Activated naive CD4-positive, alpha-beta T cell treated with anti-CD3 and anti-CD28 coated beads, Interleukin-2, amount 10 ng/mL, durations not matched to agents 7 days and 5 days (primary cell): Measurements from ENCODE around the gene SLC25A26.
"Not testable (repeated sequence)": the region's sequence is repeated elsewhere in the genome, so short reads cannot be mapped to it uniquely, and the experiment has no call there.

ENCODE experiments used
- CTCF ChIA-PET: fragments of 350-600 bp; sonication (Branson Sonifier 250); formaldehyde crosslinking; loops from one replicate; lab custom pipeline; 2021; ENCODE audit warnings: antibody characterized with exemption; lab: Charles Lee
- DNase-seq: peaks from one replicate; pipeline ENCODE4 v3.0.0-alpha.2; 2020
- H3K27ac Mint-ChIP-seq: one replicate; pipeline ENCODE4 v1.8.0; 2021; ENCODE audit warnings: mild to moderate bottlenecking, moderate library complexity, mixed read lengths
- H3K27me3 Mint-ChIP-seq: one replicate; pipeline ENCODE4 v1.8.0; 2021; ENCODE audit warnings: mild to moderate bottlenecking, mixed read lengths
- H3K36me3 Mint-ChIP-seq: one replicate; pipeline ENCODE4 v1.8.0; 2021; ENCODE audit warnings: mixed read lengths
- H3K4me1 Mint-ChIP-seq: one replicate; pipeline ENCODE4 v1.8.0; 2021; ENCODE audit warnings: mixed read lengths
- H3K4me3 Mint-ChIP-seq: one replicate; pipeline ENCODE4 v1.8.0; 2021; ENCODE audit warnings: mild to moderate bottlenecking, moderate library complexity, mixed read lengths
- H3K9me3 Mint-ChIP-seq: one replicate; pipeline ENCODE4 v1.8.0; 2021; ENCODE audit warnings: mixed read lengths

Gene SLC25A26

DNA sequence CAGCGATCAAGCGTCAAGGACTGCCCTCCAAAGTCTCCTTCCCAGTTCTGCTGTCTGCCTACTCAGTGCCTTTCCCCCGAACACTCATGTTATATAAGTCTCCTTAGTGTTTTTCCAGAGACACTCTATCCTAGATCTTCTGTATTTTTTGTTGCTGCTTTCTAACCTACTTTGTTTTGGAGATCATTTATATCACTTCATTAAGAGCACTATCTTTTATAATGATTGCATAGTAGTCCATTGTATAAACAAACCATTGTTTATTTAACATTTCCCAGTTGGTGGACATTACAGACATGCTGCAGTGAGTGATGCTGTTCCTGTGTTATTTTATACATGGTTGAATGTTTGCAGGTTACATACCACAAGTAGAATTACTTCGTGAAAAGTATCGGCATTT lies 47.1 kb downstream of the SLC25A26 start:
- Mint-ChIP-seq H3K27ac (no peak overlapping the region), H3K9me3 (no peaks in the 10 kb centered on the region), H3K36me3 (no peaks in the 10 kb centered on the region), H3K4me3 (no peak overlapping the region), H3K27me3 (no peaks in the 10 kb centered on the region), H3K4me1 (no peaks in the 10 kb centered on the region)
- CTCF ChIA-PET: no interaction called here
- DNase-seq: no peak

DNA sequence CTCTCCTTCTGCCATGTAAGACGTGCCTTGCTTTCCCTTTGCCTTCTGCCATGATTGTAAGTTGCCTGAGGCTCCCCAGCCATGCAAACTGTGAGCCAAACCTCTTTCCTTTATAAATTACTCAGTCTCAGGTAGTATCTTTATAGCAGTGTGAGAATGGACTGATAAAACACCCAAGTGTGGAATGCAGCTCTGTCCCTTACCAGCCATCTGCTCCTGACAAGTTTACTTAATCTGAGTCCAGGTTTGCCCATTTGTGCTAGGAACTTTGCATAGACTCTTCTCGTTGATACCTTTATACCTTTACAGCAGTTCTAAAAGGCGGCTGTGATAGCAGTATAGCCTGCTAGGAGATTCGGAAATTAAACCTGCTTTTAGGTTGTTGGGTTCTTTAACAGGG lies 48.1 kb downstream of the SLC25A26 start:
- H3K4me3 Mint-ChIP-seq: no peak overlapping the region
- CTCF ChIA-PET: interaction anchor here (1.5 kb wide), 1 partner anchor 20 kb away, joined by 3 read pairs; no protein-coding TSS in a partner anchor
- H3K36me3 Mint-ChIP-seq: no peaks in the 10 kb centered on the region
- DNase-seq: no peak
- H3K4me1 Mint-ChIP-seq: no peaks in the 10 kb centered on the region
- H3K27ac Mint-ChIP-seq: no peak overlapping the region
- no peaks in the 10 kb centered on the region for H3K9me3 Mint-ChIP-seq
- no peaks in the 10 kb centered on the region for H3K27me3 Mint-ChIP-seq

GRCh38 chr3:66269411-66269810 lies 48.6 kb downstream of the SLC25A26 start:
- Mint-ChIP-seq H3K9me3 (no peaks in the 10 kb centered on the region), H3K27me3 (no peaks in the 10 kb centered on the region)
- CTCF ChIA-PET: interaction anchor here (1.5 kb wide), 1 partner anchor 20 kb away, joined by 3 read pairs; no protein-coding TSS in a partner anchor

DNA sequence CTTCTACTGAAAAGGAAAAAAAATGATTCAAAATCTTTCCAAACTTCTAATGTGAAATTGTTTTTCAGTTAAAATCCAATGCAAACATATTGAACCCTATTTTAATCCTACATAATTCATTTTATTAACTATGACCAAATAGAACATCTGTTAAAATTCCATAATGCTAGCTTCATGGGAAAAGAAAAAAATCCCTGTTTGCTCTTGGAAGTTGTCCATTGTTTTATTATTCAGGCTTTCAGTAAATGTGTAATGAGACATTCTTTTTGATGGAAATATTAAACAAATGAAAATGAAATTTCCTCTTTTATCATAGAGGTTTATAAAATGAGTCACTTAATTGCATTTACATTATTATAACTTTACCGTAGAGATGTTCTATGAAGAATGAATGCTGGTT lies 49.5 kb downstream of the SLC25A26 start:
- H3K27ac Mint-ChIP-seq: no peak overlapping the region
- H3K36me3 Mint-ChIP-seq: no peaks in the 10 kb centered on the region
- CTCF ChIA-PET: no interaction called here
- H3K4me1 Mint-ChIP-seq: no peaks in the 10 kb centered on the region
- DNase-seq: no peak
- H3K4me3 Mint-ChIP-seq: no peak overlapping the region
- H3K9me3 Mint-ChIP-seq: no peaks in the 10 kb centered on the region
- no peaks in the 10 kb centered on the region for H3K27me3 Mint-ChIP-seq

More at GRCh38 chr3:66269411-66269810, 48.6 kb downstream of the SLC25A26 start:
- no peaks in the 10 kb centered on the region for H3K4me1 Mint-ChIP-seq
- no peak overlapping the region for H3K27ac Mint-ChIP-seq
- no peak overlapping the region for H3K4me3 Mint-ChIP-seq
- DNase-seq: no peak
- H3K36me3 Mint-ChIP-seq: no peaks in the 10 kb centered on the region

GRCh38 chr3:66270701-66271100 lies 49.9 kb downstream of the SLC25A26 start:
- DNase-seq: no peak
- no peaks in the 10 kb centered on the region for H3K36me3 Mint-ChIP-seq
- no peak overlapping the region for H3K27ac Mint-ChIP-seq
- CTCF ChIA-PET: interaction anchor here (0.7 to 1.7 kb wide), 3 partner anchors 104 to 548 kb away, joined by 3 read pairs; no protein-coding TSS in a partner anchor
- H3K4me1 Mint-ChIP-seq: no peaks in the 10 kb centered on the region
- no peaks in the 10 kb centered on the region for H3K9me3 Mint-ChIP-seq
- H3K27me3 Mint-ChIP-seq: no peaks in the 10 kb centered on the region
- no peak overlapping the region for H3K4me3 Mint-ChIP-seq

DNA sequence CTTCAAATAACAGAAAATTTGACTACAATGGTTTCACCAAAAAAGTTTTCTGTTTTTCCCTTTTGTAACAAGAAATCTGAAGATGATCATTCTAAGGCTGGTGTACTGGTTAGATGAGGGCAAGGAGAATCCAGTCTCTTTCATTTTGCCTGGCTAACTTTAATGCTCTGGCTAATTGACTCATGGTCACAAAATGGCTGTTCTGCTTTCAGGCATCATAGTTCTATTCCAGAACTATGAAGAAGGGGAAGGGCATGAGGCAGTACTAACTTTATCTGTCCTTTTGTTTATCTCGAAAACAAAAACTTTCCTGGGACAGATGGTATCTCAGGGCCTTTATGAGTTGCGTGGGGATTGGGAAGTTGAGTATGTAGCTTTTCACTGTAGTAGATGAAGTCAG lies 50.4 kb downstream of the SLC25A26 start:
- CTCF ChIA-PET: interaction anchor here (0.7 to 1.7 kb wide), 3 partner anchors 104 to 547 kb away, joined by 3 read pairs; no protein-coding TSS in a partner anchor
- Mint-ChIP-seq H3K4me3 (no peak overlapping the region), H3K4me1 (no peaks in the 10 kb centered on the region), H3K27me3 (no peaks in the 10 kb centered on the region), H3K27ac (no peak overlapping the region), H3K9me3 (no peaks in the 10 kb centered on the region), H3K36me3 (no peaks in the 10 kb centered on the region)
- no peak for DNase-seq

DNA sequence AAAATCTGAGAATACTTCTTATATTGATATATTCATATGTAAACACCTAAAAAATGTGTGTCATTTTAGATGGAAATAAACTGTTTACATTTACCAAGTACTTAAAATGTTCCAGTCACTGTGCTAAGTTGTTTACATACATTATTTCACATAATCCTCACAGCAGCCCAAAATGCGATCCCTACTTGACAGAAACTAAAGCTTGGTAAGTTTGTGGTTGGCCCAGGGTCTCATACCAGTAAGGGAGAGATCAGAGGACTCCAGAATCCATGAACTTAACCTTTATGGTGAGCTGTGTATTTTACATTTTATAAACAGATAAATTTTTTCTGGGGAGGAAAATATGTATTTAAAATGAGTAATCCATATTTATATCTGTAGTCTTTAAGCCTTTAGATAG lies 51.2 kb downstream of the SLC25A26 start:
- Mint-ChIP-seq H3K4me3 (no peak overlapping the region), H3K27ac (no peak overlapping the region), H3K27me3 (no peaks in the 10 kb centered on the region), H3K4me1 (peaks cover 2% of the 10 kb centered on the region), H3K9me3 (no peaks in the 10 kb centered on the region), H3K36me3 (no peaks in the 10 kb centered on the region)
- DNase-seq: no peak
- CTCF ChIA-PET: interaction anchor here (1.0 to 1.7 kb wide), 2 partner anchors 103 to 135 kb away, joined by 3 read pairs; no protein-coding TSS in a partner anchor

GRCh38 chr3:66274837-66275236 lies 54.0 kb downstream of the SLC25A26 start:
- not testable (repeated sequence) for H3K27me3 Mint-ChIP-seq, H3K36me3 Mint-ChIP-seq, H3K27ac Mint-ChIP-seq, DNase-seq, H3K4me3 Mint-ChIP-seq, H3K9me3 Mint-ChIP-seq
- H3K4me1 Mint-ChIP-seq: peaks cover 12% of the 10 kb centered on the region
- CTCF ChIA-PET: interaction anchor here (1.1 kb wide), 1 partner anchor 21 kb away, joined by 5 read pairs; no protein-coding TSS in a partner anchor

DNA sequence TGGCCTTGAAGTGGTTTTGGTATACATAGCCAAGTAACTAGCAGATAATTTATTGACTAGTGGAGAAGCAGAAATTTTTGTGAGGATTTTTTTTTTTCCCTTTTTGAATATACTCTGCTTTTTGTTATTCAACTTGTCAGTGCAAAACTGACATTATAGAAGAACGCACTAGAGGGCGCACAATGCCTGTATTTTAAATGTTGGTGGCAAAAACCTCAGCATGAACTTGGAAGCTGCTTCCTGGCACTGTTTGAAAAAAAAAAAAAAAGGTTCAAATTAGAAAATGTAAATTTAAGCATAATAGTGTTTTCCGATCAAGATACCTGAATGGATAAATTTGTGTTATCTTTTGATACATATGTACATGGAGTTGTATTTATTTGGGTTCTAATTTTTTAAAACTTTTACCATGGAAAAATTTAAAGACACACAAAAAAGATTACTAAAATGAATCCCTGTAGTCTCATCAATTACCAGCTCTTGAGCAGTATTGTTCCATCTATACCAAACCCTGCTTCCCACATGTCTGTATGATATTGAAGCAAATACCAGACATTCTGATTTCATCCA lies 56.0 kb downstream of the SLC25A26 start:
- peaks cover 25% of the 10 kb centered on the region for H3K4me1 Mint-ChIP-seq
- H3K36me3 Mint-ChIP-seq: no peaks in the 10 kb centered on the region
- CTCF ChIA-PET: interaction anchor here (0.7 to 5.3 kb wide), 12 partner anchors 18 to 545 kb away, joined by 3 to 50 read pairs (median 4); no protein-coding TSS in a partner anchor
- peak; percentile 75 for DNase-seq
- no peaks in the 10 kb centered on the region for H3K9me3 Mint-ChIP-seq
- H3K4me3 Mint-ChIP-seq: no peak overlapping the region
- no peak overlapping the region for H3K27ac Mint-ChIP-seq
- H3K27me3 Mint-ChIP-seq: no peaks in the 10 kb centered on the region

DNA sequence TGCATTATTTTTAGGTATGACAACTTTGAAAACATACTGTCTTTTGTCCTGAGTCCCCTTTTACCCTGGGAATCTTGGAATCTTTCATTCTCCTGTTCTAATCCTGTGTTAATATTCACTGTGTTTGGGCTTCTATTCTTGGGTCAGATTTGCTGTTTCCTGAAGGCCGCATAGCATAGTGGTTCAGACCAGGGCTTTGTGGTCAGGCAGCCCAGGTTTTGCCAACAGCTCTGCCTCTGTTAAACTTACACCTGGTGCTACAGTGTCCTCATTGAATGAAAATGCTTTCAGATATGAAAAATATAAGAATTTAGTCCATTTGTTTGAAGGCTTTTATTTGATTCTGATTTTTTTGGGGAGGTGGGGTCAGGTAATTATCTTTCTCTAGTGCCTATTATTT lies 58.4 kb downstream of the SLC25A26 start:
- no peak overlapping the region for H3K4me3 Mint-ChIP-seq
- DNase-seq: no peak
- H3K36me3 Mint-ChIP-seq: no peaks in the 10 kb centered on the region
- no peak overlapping the region for H3K27ac Mint-ChIP-seq
- CTCF ChIA-PET: interaction anchor here (1.3 to 5.3 kb wide), 7 partner anchors 25 to 543 kb away, joined by 4 to 50 read pairs (median 9); no protein-coding TSS in a partner anchor
- peaks cover 25% of the 10 kb centered on the region for H3K4me1 Mint-ChIP-seq
- H3K27me3 Mint-ChIP-seq: no peaks in the 10 kb centered on the region
- H3K9me3 Mint-ChIP-seq: no peaks in the 10 kb centered on the region

- Mint-ChIP-seq H3K36me3 (no peaks in the 10 kb centered on the region), H3K9me3 (no peaks in the 10 kb centered on the region), H3K4me1 (peaks cover 25% of the 10 kb centered on the region), H3K27me3 (no peaks in the 10 kb centered on the region), H3K4me3 (no peak overlapping the region), H3K27ac (no peak overlapping the region)
- DNase-seq: no peak
- CTCF ChIA-PET: interaction anchor here (1.6 to 5.3 kb wide), 2 partner anchors 92 to 541 kb away, joined by 3 to 50 read pairs; no protein-coding TSS in a partner anchor
Observed at GRCh38 chr3:66280304-66280703, 59.5 kb downstream of the SLC25A26 start.

DNA sequence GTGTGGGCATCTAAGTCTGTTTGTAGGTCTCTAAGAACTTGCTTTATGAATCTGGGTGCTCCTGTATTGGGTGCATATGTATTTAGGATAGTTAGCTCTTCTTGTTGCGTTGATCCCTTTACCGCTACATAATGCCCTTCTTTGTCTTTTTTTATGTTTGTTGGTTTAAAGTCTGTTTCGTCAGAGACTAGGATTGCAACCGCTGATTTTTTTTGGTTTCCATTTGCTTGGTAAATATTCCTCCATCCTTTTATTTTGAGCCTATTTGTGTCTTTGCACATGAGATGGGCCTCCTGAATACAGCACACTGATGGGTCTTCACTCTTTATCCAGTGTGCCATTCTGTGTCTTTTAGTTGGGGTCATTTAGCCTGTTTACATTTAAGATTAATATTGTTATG lies 71.1 kb downstream of the SLC25A26 start:
- H3K27ac Mint-ChIP-seq: not testable (repeated sequence)

DNA sequence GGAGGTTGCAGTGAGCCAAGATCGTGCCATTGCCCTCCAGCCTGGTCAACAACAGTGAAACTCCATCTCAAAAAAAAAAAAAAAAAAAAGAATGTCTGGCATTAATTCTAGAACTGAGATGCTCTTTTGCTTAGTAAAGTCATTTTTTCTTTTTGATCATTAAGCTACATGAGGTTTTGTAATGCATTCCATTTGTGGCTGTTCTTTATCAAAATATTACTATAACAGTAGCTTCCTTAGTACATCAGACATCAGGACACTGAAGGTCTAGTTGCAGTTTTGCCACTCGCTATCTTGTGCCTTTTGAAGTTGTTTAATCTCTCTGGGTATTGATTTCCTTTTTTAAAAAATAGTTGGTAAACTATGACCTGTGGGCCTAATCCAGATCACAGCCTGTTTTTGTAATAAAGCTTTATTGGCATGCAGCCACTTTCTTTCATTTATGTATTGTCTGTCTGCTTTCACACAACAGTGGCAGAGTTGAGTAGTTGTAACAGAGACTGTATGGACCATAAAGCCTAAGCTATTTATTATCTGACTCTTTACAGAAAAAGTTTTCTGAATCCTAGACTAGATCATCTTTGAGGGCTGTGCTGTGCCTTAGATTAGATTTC lies 76.6 kb downstream of the SLC25A26 start:
- CTCF ChIA-PET: interaction anchor here (0.6 to 1.7 kb wide), 3 partner anchors 17 to 110 kb away, joined by 3 to 6 read pairs (median 4); no protein-coding TSS in a partner anchor
- no peak for DNase-seq

More for the DNA sequence above, 71.1 kb downstream of the SLC25A26 start:
- H3K4me3 Mint-ChIP-seq, H3K9me3 Mint-ChIP-seq, H3K4me1 Mint-ChIP-seq, DNase-seq, H3K36me3 Mint-ChIP-seq, H3K27me3 Mint-ChIP-seq, CTCF ChIA-PET: not testable (repeated sequence)

DNA sequence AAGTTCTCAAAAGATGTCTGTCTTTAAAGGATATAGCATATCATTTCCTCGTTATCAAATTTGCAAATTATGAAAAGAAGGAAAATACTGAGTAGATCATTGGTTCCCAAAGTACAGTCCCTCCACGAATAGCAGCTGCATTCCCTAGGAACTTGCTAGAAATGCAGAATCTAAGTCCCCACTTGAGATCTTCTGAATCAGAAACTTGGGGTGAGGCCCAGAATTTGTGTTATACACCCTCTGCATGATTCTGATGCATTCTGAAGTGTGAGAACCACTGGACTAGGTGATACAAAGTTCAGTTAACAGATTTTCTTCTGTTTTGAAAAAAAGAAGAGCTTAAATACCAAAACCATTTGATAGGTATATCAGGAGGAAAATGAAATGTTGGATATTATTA lies 77.1 kb downstream of the SLC25A26 start:
- Mint-ChIP-seq H3K36me3 (peaks cover 10% of the 10 kb centered on the region), H3K27me3 (no peaks in the 10 kb centered on the region), H3K9me3 (no peaks in the 10 kb centered on the region), H3K27ac (no peak overlapping the region), H3K4me3 (no peak overlapping the region), H3K4me1 (peaks cover 36% of the 10 kb centered on the region)
- DNase-seq: no peak
- CTCF ChIA-PET: interaction anchor here (0.6 to 1.7 kb wide), 4 partner anchors 17 to 525 kb away, joined by 3 to 6 read pairs (median 4); no protein-coding TSS in a partner anchor

More for the DNA sequence above, 76.6 kb downstream of the SLC25A26 start:
- H3K4me3 Mint-ChIP-seq: no peak overlapping the region
- no peaks in the 10 kb centered on the region for H3K27me3 Mint-ChIP-seq
- no peaks in the 10 kb centered on the region for H3K9me3 Mint-ChIP-seq
- peaks cover 30% of the 10 kb centered on the region for H3K4me1 Mint-ChIP-seq
- H3K36me3 Mint-ChIP-seq: peaks cover 8% of the 10 kb centered on the region
- H3K27ac Mint-ChIP-seq: peak overlapping the region; percentile 2
